Fibroblast of the aortic adventitia (primary cell): ENCODE measurements around the gene MAN2A1. TPM values are rescaled to one million over a fixed set of nuclear protein-coding genes. Genes with fewer than 3 reads are reported as not detected.
A peak's percentile ranks its signal among the peaks of the same experiment; 100 is the strongest.
"Not testable (repeated sequence)": the region's sequence is repeated elsewhere in the genome, so short reads cannot be mapped to it uniquely, and the experiment has no call there.

Experiments used
- DNase-seq: peaks from one replicate; pipeline ENCODE4 v3.0.0-alpha.2; 2010; ENCODE audit warnings: low read depth
- H3K4me3 ChIP-seq: 2 replicates; pipeline ENCODE4 v1.5.1; 2011; ENCODE audit warnings: low read depth, mild to moderate bottlenecking, control low read depth, low read length, moderate library complexity
- total RNA-seq: library from RNA; depleted of rRNA; stranded (reverse); fragments of >200 nt; gene quantifications from 2 replicates; pipeline ENCODE4 v1.2.3, GENCODE V29; 2012; ENCODE audit warnings: low replicate concordance
- TF ChIP-seq, protein P1 (sequence below): IDR thresholded peaks from 2 replicates; pipeline ENCODE4 v1.5.1; 2011; ENCODE audit warnings: mild to moderate bottlenecking, low read length, control low read depth, inconsistent platforms; ENCODE audit not compliant: insufficient read depth

The MAN2A1 gene
- total RNA-seq, 1 donor = 62.3 TPM

DNA sequence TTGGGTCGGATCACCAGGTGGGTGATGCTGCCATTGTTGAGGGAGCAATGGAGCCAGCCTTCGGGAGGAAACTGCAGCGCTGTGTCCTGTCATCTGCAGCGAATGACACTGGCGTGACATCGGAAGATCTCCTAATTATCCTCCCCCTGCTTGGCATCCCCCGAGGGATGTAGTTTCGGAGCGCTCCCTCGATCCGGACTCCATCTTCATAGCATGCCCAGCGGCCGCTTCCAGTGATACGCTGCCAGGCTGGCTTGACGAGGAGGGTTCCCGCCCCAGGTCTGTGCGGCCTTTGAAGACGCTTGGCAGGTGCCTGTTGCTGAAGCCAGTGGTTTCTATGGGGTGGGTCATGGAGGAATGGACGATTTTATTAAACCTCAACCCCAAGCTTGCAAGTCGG, 194.9 kb downstream of the MAN2A1 start:
- no peak overlapping the region for H3K4me3 ChIP-seq
- TF ChIP-seq, protein P1, sequence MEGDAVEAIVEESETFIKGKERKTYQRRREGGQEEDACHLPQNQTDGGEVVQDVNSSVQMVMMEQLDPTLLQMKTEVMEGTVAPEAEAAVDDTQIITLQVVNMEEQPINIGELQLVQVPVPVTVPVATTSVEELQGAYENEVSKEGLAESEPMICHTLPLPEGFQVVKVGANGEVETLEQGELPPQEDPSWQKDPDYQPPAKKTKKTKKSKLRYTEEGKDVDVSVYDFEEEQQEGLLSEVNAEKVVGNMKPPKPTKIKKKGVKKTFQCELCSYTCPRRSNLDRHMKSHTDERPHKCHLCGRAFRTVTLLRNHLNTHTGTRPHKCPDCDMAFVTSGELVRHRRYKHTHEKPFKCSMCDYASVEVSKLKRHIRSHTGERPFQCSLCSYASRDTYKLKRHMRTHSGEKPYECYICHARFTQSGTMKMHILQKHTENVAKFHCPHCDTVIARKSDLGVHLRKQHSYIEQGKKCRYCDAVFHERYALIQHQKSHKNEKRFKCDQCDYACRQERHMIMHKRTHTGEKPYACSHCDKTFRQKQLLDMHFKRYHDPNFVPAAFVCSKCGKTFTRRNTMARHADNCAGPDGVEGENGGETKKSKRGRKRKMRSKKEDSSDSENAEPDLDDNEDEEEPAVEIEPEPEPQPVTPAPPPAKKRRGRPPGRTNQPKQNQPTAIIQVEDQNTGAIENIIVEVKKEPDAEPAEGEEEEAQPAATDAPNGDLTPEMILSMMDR = no peak
- DNase-seq = no peak

DNA sequence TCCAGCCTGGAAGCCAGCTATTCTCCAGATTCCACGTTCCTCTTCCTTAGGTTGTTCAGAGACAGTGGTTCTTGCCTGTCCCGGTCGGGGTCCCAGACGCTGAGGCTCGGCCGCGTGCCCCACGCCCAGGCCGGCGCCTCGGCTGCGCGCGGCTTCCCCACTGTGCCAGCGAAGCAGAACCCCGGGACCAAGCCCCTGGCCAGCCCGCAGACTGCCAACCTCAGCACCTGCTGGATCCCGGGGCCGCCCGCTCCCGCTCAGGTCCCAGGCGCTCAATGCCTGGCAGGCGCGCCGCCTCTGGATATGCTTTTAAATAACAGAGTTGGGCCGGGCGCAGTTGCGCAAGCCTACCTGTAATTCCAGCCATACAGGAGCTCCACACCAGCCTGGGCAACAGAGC, 195.5 kb downstream of the MAN2A1 start:
- H3K4me3 ChIP-seq = no peak overlapping the region
- TF ChIP-seq, protein P1 = no peak
- DNase-seq = no peak

DNA sequence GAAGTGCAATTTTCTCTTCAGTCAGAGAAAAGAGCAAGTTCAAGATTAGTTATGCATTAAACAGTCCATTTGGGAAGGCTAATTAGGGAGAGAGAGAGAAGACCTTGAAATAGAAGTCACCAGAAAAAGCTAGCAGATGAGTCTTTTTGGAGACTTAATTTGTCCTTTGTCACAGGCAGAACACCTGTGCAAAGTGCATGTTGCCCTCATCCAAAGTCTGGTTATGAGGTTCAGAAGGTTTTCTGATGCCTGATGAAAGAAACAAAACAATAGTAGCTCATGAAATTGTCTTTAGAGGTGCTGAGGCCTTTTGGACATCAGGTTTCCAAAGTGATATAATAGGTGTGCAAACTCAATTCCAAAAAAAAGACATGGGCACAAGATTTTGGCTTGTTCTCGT, 199.3 kb downstream of the MAN2A1 start:
- TF ChIP-seq, protein P1 = no peak
- H3K4me3 ChIP-seq = no peak overlapping the region
- no peak for DNase-seq

DNA sequence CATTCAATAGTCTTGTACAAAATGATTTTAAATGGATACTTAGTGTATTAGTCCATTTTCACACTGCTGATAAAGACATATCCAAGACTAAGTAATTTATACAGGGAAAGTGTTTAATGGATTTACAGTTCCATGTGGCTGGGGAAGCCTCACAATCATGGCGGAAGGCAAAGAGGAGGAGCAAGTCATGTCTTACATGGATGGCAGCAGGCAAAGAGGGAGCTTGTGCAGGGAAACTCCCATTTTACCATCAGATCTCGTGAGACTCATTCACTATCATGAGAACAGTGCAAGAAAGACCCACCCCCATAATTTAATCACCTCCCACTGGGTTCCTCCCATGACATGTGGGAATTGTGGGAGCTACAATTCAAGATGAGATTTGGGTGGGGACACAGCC, 203.5 kb downstream of the MAN2A1 start:
- H3K4me3 ChIP-seq, DNase-seq: not testable (repeated sequence)

DNA sequence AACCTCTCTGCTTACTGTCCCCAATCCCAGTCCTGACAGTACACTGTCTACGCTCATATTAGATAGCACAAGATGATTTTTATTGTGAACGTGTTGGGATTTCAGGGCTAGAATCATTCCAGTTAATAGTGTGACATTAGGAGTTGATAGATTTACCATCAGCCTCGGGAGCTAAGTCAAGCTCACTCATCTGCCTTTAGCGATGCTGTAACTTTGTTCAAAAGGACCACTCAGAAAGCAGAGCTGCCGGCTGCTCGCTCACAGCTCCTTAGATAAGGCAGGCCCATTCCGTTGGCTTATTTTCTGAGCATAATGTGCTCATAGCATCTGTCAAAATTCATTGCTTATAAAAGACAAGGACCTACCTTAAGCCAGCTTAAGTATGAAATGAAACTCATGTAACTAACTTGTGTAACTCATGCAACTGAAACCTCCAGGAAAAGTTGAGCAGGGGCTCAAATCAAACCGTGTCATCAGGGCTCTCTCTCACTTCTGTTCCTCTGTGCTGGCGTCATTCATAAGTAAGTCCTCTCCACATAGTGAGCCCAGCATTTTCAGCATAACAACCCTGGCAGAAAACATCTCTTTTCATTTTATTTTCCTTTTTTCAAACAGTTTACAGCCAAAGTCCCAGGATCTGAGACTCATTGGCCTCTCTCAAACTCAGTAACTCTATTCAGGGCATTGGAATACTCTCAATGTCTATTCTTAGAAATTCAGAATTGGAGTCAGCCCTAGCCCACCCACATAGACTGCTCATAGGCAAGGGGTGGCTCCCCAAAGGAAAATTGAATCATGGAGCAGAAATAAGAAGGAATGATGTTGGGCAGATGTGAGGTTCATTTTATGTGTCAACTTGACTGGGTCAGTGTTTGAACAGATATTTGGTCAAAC, 208.8 kb downstream of the MAN2A1 start:
- peak; percentile 18 for DNase-seq
- TF ChIP-seq, protein P1 = no peak
- H3K4me3 ChIP-seq = no peak overlapping the region

DNA sequence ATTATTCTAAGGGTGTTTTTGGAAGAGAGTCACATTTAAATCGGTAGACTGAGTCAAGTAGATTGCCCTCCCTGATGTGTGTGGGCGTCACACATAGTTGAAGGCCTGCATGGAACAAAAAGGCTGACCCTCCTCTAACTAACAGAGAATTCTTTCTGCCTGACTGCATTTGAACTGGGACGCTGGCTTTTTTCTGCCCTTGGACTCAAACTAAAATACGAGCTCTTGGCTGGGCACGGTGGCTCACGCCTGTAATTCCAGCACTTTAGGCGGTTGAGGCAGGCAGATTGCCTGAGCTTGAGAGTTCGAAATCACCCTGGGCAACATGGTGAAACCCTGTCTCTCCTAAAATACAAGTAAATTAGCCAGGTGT, 209.4 kb downstream of the MAN2A1 start:
- no peak overlapping the region for H3K4me3 ChIP-seq
- no peak for DNase-seq
- TF ChIP-seq, protein P1 = no peak

DNA sequence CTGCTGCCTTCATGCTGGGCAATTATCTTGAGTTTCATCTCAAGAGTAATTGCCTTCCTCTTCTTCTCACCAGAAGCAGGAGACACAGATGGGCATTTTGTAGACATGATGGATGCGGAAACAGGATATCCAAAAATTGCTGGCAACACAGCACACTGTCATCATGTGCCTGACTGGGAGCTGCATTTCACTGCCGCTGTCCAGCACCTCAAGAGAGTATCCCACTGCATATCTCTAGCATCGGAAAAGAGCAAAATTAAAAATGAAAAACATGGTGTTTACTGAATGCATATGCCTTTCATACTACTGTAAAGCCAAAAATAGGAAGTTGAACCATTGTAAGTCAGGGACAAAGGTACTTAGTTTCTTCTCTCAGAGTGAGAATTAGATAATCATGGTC, 210.7 kb downstream of the MAN2A1 start:
- no peak overlapping the region for H3K4me3 ChIP-seq
- DNase-seq = no peak
- TF ChIP-seq, protein P1 = no peak
